ENCODE measurements around the gene HPN.

HPN gene

GRCh38 chr19:35105047-35105410 is 63.5 kb downstream of the HPN start:
- DNase-seq (ENCODE audit: low spot score) = no peak

GRCh38 chr19:35105411-35106290 is 64.1 kb downstream of the HPN start:
- no peak for TF ChIP-seq CTCF (IDR thresholded peaks at IDR 0.05; ENCODE audit: extremely low read depth, missing control alignments)
- DNase-seq (ENCODE audit: low spot score) = no peak

More at GRCh38 chr19:35105047-35105410, 63.5 kb downstream of the HPN start:
- TF ChIP-seq CTCF (IDR thresholded peaks at IDR 0.05; ENCODE audit: extremely low read depth, missing control alignments) = no peak

DNA sequence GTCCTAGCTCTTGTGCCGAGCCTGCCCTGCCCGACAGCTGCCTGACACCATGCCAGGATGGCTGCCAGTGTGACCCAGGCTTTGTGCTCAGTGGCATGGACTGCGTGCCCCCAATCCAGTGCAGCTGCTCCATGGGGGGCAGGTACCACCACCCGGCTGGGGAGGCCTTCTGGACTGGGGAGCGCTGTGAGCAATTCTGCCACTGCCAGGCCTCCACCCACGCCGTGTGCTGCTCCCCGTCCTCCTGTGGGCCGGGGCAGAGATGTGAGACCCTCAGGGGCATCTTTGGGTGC is 64.7 kb downstream of the HPN start:
- no peak for DNase-seq (ENCODE audit: low spot score)
- TF ChIP-seq CTCF (IDR thresholded peaks at IDR 0.05; ENCODE audit: extremely low read depth, missing control alignments) = no peak

DNA sequence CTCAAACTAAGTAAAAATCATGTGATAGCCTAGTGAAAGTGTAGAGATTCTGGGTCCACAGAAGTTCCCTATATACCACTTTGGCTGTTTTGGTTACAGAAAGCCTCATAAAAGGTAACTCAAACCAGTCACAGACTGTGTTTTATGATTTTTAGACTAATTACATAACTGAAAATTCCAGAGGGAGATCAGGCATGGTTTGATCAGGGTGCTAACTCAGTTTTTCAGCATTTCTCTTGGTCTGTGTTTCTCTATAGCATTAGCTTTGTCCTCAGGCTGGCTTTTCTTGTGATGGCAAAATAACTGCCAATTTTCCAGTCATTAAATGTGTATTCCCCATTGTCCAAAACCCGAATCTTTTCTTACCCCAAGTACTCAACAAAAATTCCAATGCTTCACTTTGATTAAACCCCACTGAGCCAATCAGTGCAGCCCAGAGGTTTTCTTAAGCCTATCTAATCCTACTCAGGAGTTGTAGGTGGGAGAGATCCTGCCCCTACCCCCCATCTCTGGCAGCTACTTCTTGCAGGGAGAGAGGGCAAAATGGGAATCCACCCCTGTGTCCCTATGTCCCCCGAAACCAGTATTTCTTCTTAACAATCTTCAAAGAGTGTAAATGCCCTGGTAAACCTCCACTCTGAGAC is 65.5 kb downstream of the HPN start:
- TF ChIP-seq CTCF (IDR thresholded peaks at IDR 0.05; ENCODE audit: extremely low read depth, missing control alignments) = no peak
- no peak for DNase-seq (ENCODE audit: low spot score)

DNA sequence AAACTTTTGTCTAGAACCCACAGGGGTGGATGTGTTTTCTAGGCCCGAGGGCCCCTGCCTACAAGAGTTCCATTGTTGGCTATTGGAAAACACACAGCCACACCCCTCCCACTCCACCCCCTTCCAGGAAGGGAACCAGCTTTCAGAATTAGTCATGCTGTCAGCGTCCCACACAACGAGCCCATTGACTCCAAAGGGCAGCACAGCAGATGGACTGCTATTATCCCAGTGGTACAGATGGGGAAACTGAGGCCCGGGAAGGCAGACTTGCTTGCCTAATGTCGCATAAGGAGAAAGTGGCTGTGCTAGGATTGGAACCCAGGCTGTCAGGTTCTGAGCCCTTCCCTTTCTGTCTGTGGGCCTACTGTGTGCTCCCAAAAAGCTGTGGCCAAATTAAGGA is 66.0 kb downstream of the HPN start:
- TF ChIP-seq CTCF (IDR thresholded peaks at IDR 0.05; ENCODE audit: extremely low read depth, missing control alignments) = no peak
- DNase-seq (ENCODE audit: low spot score) = no peak

GRCh38 chr19:35108730-35109129 is 67.2 kb downstream of the HPN start:
- no peak for DNase-seq (ENCODE audit: low spot score)
- no peak for TF ChIP-seq CTCF (IDR thresholded peaks at IDR 0.05; ENCODE audit: extremely low read depth, missing control alignments)

DNA sequence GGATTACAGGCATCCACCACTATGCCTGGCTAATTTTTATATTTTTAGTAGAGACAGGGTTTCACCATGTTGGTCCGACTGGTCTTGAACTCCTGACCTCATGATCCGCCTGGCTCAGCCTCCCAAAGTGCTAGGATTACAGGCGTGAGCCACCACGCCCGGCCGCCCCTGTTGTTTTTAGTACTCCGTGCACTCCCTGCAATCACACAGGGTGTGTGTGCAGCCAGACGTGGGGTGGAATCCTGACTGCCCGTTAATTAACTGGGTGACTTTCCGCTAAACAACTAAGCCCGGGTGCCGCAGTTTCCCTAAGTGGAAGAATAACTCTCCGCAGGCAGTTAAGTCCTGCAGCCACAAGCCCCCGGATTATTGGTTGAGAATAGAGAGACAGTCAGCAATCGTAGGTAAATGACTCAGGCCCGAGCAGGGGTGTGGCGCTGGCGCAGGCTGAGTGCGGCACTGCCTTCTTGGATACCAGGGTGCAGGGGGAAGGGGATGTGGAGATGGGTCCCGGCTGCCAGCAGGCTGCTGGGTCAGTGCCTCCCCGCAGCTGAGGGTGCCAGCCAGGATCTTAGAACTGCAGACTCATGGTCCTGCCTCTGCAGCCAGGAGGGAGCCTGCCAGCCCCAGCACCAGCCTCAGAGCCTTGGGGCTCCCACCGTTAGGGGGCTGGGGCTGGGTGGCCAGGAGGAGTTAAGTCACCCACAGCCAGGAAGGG is 68.0 kb downstream of the HPN start:
- TF ChIP-seq CTCF (IDR thresholded peaks at IDR 0.05; ENCODE audit: extremely low read depth, missing control alignments) = no peak
- DNase-seq (ENCODE audit: low spot score) = no peak

All from GM20000 (cell line).